H1 (cell line): ENCODE measurements around the gene NPAT. TPM values are rescaled to one million over a fixed set of nuclear protein-coding genes. Genes with fewer than 3 reads are reported as not detected.
A peak's percentile ranks its signal among the peaks of the same experiment; 100 is the strongest.

Source experiments
- ATF2 ChIP-seq: IDR thresholded peaks from 2 replicates; pipeline ENCODE4 v1.6.1; 2012; ENCODE audit warnings: low read length, inconsistent platforms
- BACH1 ChIP-seq: IDR thresholded peaks from 2 replicates; pipeline ENCODE4 v1.6.1; 2012; ENCODE audit warnings: low read length, improper control_type of control experiment
- CBX5 ChIP-seq: fragments of 300-800, 300-1000 bp; sonication (generic); IDR thresholded peaks from 2 replicates; pipeline ENCODE4 v1.7.1; 2016; ENCODE audit warnings: antibody characterized with exemption, low read length, low read depth
- CEBPB ChIP-seq: IDR thresholded peaks from 2 replicates; pipeline ENCODE4 v1.6.1; 2012; ENCODE audit warnings: low read depth, low read length
- CREB1 ChIP-seq: IDR thresholded peaks from 2 replicates; pipeline ENCODE4 v1.6.1; 2012; ENCODE audit warnings: inconsistent platforms
- E2F6 ChIP-seq: IDR thresholded peaks from 2 replicates; pipeline ENCODE4 v1.6.1; 2012; ENCODE audit warnings: inconsistent platforms
- EGR1 ChIP-seq: IDR thresholded peaks from 2 replicates; pipeline ENCODE4 v1.6.1; 2011; ENCODE audit warnings: low read depth, low read length, borderline replicate concordance
- EP300 ChIP-seq, 2 experiments: IDR thresholded peaks; 1 replicate in 1 of 2; 2 replicates in 1 of 2; pipeline ENCODE4 v1.6.1; 2011 to 2012; ENCODE audit warnings: low read depth in 2 of 2, low read length in 2 of 2, mild to moderate bottlenecking in 2 of 2, borderline replicate concordance in 1 of 2, inconsistent platforms in 1 of 2, moderate library complexity in 1 of 2
- GTF2F1 ChIP-seq: IDR thresholded peaks from 2 replicates; pipeline ENCODE4 v1.6.1; 2012; ENCODE audit warnings: low read depth, low read length, improper control_type of control experiment, borderline replicate concordance
- JUND ChIP-seq: IDR thresholded peaks from 2 replicates; pipeline ENCODE4 v1.6.1; 2011; ENCODE audit warnings: mild to moderate bottlenecking, improper control_type of control experiment, low read length
- MAX ChIP-seq: IDR thresholded peaks from 2 replicates; pipeline ENCODE4 v1.6.1; 2012; ENCODE audit warnings: inconsistent platforms
- PHF8 ChIP-seq: fragments of 200-600 bp; sonication (generic); conservative IDR thresholded peaks from 2 replicates; pipeline ENCODE4 v1.7.1; 2012; ENCODE audit warnings: low read depth, mild to moderate bottlenecking, inconsistent platforms, low read length, moderate library complexity
- POLR2AphosphoS5 ChIP-seq: IDR thresholded peaks from 2 replicates; pipeline ENCODE4 v1.6.1; 2011; ENCODE audit warnings: low read depth, low read length
- RAD21 ChIP-seq, 2 experiments: IDR thresholded peaks in 1 of 2; conservative IDR thresholded peaks in 1 of 2; 2 replicates each; pipeline ENCODE4 v1.6.1; 2011; ENCODE audit warnings: low read depth in 2 of 2, low read length in 2 of 2, improper control_type of control experiment in 1 of 2, inconsistent platforms in 1 of 2, mild to moderate bottlenecking in 1 of 2, moderate library complexity in 1 of 2
- RBBP5 ChIP-seq: IDR thresholded peaks from 2 replicates; pipeline ENCODE4 v1.7.1; 2012; ENCODE audit warnings: low read depth, mild to moderate bottlenecking, inconsistent platforms, low read length, moderate library complexity, borderline replicate concordance
- SAP30 ChIP-seq: fragments of 300-600 bp; sonication (generic); IDR thresholded peaks from 2 replicates; pipeline ENCODE4 v1.7.1; 2012; ENCODE audit warnings: low read length, moderate library complexity, mild to moderate bottlenecking, inconsistent platforms; ENCODE audit not compliant: insufficient read depth, insufficient replicate concordance
- SIX5 ChIP-seq: IDR thresholded peaks from 2 replicates; pipeline ENCODE4 v1.6.1; 2011; ENCODE audit warnings: mild to moderate bottlenecking, low read depth, low read length
- SP2 ChIP-seq: IDR thresholded peaks from 2 replicates; pipeline ENCODE4 v1.6.1; 2012; ENCODE audit warnings: mild to moderate bottlenecking, low read length, inconsistent platforms
- TEAD4 ChIP-seq: IDR thresholded peaks from 2 replicates; pipeline ENCODE4 v1.6.1; 2012; ENCODE audit warnings: low read depth, low read length, inconsistent platforms, mixed read lengths
- YY1 ChIP-seq: IDR thresholded peaks from 2 replicates; pipeline ENCODE4 v1.6.1; 2011; ENCODE audit warnings: low read depth, mild to moderate bottlenecking, low read length
- polyA plus RNA-seq, 7 experiments: library from polyadenylated mRNA; depleted of rRNA in 3 of 7; stranded (reverse) in 5 of 7; unstranded in 2 of 7; fragments of >200 nt in 5 of 7; fragments of 200-250 nt in 2 of 7; gene quantifications; 1 replicate in 5 of 7; 2 replicates in 1 of 7; 4 replicates in 1 of 7; pipeline versions ENCODE4 v1.2.1 to v1.2.3, GENCODE V29; 2011 to 2013; ENCODE audit warnings: missing spikeins in 2 of 7, mixed read lengths in 2 of 7
- total RNA-seq: library from RNA; stranded (reverse); fragmentation: NEBNext Ultra II Directional; extraction: Animal tissue kit (Norgen Biotek cat#: 25700); gene quantifications from 2 replicates; pipeline ENCODE4 v1.2.1, GENCODE V29; 2021

The NPAT gene
- total and polyA plus RNA-seq, 2 of the 8 experiments (the other 6 are each of a cell fraction or from before 2014, with no cell fraction given) = 4.6 to 23.4 TPM

GRCh38 chr11:108121274-108122155 lies 100.9 kb downstream of the NPAT start, which contains the start of gene ACAT1 (continued):
- TF ChIP-seq CREB1 (no peak; the same call in 1 of the 2 replicates), SIX5 (no peak), CBX5 (no peak), E2F6 (peak; percentile 83), EGR1 (no peak), CEBPB (no peak), MAX (peak; percentile 87), RAD21 (IDR thresholded peaks at IDR 0.05 in 1 of 2, conservative IDR thresholded peaks at IDR 0.05 in 1 of 2; ENCODE audit: low read depth in 2 of 2, low read length in 2 of 2) (peak in 1 of 2 experiments; percentile 29; a peak in 2 of 4 replicates), EP300 (IDR thresholded peaks at IDR 0.05; ENCODE audit: borderline replicate concordance in 1 of 2, low read depth in 2 of 2, low read length in 2 of 2) (no peak), YY1 (0 out of 2 replicates have a peak, but pooled peaks have one; percentile 29), RBBP5 (peak; percentile 48; the same call in 1 of the 2 replicates), BACH1 (no peak), ATF2 (no peak), POLR2AphosphoS5 (peak; percentile 86), TEAD4 (no peak), JUND (no peak), GTF2F1 (no peak), SAP30 (no peak), SP2 (no peak), PHF8 (peak; percentile 84)
